ENCODE results near the gene ARSB.

DNA sequence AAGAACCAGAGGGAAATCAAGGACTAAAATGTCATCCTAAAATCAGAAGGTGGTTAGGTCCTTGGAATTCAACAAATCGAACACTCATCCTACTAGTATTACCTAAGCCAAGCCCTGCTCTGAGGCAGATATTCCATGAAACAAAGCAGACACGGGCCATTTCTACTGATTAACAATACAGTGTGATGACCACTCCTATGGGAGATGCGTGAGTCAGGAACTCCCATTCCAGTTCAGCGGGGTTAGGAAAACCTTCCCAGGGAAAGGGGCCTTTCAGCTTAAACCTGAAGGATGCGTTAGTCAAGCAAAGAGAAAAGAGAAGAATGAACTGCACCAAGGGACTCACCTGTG, 218.7 kb downstream of the ARSB start:
- TF ChIP-seq POLR2AphosphoS5 (IDR thresholded peaks at IDR 0.05; ENCODE audit: low read depth) (no peak), SPI1 (IDR thresholded peaks at IDR 0.05; ENCODE audit: borderline replicate concordance, low read depth) (no peak)
- TF ChIP-seq, protein P1, sequence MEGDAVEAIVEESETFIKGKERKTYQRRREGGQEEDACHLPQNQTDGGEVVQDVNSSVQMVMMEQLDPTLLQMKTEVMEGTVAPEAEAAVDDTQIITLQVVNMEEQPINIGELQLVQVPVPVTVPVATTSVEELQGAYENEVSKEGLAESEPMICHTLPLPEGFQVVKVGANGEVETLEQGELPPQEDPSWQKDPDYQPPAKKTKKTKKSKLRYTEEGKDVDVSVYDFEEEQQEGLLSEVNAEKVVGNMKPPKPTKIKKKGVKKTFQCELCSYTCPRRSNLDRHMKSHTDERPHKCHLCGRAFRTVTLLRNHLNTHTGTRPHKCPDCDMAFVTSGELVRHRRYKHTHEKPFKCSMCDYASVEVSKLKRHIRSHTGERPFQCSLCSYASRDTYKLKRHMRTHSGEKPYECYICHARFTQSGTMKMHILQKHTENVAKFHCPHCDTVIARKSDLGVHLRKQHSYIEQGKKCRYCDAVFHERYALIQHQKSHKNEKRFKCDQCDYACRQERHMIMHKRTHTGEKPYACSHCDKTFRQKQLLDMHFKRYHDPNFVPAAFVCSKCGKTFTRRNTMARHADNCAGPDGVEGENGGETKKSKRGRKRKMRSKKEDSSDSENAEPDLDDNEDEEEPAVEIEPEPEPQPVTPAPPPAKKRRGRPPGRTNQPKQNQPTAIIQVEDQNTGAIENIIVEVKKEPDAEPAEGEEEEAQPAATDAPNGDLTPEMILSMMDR (IDR thresholded peaks at IDR 0.05; ENCODE audit: insufficient read depth, low read length): no peak
- TF ChIP-seq, protein P2, sequence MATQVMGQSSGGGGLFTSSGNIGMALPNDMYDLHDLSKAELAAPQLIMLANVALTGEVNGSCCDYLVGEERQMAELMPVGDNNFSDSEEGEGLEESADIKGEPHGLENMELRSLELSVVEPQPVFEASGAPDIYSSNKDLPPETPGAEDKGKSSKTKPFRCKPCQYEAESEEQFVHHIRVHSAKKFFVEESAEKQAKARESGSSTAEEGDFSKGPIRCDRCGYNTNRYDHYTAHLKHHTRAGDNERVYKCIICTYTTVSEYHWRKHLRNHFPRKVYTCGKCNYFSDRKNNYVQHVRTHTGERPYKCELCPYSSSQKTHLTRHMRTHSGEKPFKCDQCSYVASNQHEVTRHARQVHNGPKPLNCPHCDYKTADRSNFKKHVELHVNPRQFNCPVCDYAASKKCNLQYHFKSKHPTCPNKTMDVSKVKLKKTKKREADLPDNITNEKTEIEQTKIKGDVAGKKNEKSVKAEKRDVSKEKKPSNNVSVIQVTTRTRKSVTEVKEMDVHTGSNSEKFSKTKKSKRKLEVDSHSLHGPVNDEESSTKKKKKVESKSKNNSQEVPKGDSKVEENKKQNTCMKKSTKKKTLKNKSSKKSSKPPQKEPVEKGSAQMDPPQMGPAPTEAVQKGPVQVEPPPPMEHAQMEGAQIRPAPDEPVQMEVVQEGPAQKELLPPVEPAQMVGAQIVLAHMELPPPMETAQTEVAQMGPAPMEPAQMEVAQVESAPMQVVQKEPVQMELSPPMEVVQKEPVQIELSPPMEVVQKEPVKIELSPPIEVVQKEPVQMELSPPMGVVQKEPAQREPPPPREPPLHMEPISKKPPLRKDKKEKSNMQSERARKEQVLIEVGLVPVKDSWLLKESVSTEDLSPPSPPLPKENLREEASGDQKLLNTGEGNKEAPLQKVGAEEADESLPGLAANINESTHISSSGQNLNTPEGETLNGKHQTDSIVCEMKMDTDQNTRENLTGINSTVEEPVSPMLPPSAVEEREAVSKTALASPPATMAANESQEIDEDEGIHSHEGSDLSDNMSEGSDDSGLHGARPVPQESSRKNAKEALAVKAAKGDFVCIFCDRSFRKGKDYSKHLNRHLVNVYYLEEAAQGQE (IDR thresholded peaks at IDR 0.05; ENCODE audit: insufficient replicate concordance, low read depth): no peak
